HG03108 (cell line): ENCODE results near the gene JUN.
A peak's percentile ranks its signal among the peaks of the same experiment; 100 is the strongest.
"Not testable (repeated sequence)": the region's sequence is repeated elsewhere in the genome, so short reads cannot be mapped to it uniquely, and the experiment has no call there.

Experiments used
- ATAC-seq: cut with Tn5 transposase; IDR thresholded peaks from one replicate; pipeline ENCODE4 v1.9.1; 2021; ENCODE audit warnings: moderate library complexity; ENCODE audit not compliant: unreplicated experiment

Gene JUN

DNA sequence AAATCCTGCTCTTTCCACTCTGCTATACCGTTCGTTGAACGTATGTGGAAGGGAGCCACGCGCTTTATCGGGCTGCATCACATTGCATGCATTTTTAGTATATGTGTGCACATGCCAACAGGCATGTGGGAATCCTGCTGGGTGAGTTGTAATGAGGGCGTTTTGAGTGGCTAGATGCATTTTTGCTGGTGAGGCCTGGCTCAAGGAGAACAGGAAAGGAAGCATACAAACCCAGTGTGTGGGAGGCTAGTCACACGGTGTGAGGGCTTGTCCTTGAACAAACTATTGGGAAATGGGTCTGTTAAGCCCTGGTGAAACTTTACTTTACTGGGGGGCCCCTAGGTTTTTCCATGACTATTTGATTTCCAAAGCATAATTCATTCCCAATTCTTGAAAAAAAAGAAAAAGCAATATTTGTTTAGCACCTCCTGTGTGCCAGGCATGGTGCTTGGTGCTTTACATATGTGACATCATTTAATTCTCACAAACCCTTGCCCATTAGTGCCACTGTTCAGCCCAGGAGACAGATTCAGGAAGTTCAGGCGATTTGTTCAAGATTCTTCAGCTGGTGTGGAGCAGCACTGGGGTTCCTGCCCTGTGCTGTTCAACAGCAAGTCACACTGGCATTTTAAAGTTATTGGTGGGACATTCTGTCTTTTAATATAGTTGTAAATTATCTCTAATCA, 25.6 kb upstream of the JUN start:
- ATAC-seq, result no peak

DNA sequence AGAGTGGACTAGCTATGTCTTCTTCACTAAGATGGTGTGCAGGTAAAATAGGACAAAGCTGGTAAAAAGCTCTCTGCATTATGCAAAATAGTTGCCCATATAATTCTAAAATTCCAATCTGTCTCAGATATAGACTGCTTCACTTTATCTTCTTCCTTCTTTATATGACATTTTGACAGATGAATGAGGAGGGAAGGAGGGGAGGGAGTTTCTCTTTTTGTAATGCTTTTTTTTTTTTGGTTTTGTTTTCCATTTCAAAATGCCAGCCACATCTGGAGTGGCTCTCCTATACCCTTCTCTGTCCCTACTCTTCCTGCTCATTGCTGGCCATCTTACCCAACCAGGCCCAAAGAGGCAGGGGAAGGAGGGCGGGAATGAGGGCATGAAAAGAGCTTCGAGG, 24.2 kb upstream of the JUN start:
- ATAC-seq, result no peak

DNA sequence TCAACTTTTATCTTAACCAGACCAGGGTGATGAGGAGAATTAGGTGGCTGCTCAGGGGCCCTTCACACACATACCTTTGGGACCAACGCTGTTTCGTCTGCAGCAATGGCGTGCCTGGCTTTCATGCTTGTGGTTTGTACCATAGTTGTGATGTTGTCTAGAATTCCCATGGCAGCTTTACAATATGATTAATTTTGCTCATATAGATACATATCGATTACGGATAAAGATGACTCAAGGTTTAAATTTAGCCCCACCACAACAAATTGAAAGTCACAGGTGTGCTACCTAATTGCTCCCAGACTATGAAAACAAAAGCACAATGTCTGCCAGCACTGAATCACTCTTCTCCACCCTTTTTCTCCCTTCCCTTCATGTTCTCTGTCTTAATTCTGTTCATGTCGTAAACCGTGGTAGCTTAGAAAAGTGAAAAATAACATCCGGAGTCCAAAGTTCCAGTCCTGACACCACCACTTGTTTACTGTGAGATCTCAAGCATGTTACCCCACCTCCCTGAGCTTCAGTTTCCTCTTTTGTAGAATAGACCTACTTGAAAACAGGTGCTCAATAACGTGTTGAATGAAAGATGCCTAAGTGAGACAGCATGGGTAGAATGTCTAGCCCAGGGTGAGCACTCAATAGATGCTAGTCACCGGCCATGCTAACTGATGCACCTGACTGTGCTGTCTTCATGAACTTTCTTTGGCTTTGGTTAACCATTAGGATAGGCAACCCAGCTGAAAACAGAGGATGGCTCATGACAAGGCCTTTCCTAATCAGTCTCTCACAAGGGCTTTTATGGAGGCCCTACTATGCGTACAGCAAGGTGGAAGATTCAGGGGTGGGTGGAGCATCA, 22.1 kb upstream of the JUN start:
- ATAC-seq, result peak; percentile 71

DNA sequence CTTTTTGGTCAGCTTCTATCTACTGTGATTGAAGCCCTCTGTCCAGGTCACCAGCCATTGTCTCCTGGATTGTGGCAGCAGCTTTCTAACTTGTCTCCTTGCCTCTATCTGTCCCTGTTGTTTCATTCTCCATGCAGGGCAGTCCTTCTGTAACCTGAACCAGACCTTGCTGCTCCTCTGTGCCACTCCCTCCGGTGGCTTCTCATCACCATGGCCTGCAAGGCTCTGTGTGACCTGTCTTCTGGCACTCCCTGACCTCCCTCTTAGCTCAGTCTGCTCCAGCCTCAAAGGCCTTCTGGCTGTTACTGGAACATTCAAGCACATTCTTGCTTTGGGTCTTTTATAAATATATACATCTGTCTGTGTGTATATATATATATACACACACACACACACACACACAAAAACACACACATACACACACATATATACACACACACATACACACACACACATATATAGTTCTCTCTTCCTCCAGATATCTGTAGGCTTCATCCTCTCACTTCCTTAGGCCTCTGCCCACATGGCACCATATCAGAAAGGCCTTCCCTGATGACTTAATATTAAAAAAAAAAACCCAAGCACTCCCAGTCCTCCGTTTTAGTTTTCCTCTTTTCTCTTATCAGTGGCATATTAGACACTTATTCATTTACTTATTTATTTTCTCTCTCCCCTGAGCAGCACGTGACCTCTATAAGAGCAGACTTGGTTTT, 21.2 kb upstream of the JUN start:
- no peak for ATAC-seq

DNA sequence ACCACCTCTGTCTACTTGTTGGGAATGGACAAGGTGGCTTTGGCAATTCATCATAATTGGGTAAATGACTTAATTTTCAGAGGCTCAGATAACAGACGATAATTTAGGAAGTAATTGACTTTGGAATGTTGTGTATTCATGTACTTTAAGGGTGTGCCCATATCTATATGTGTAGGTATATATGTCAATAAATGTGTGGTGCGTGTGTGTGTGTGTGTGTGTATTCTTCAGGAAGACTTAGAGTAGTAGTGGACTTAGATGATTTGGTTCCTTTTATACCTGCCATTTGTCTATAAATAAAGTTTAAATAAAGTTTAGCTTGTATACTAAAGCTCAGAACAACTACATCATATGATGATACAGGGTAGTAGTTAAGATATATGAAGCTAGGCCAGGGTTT, 20.0 kb upstream of the JUN start:
- ATAC-seq, result no peak

DNA sequence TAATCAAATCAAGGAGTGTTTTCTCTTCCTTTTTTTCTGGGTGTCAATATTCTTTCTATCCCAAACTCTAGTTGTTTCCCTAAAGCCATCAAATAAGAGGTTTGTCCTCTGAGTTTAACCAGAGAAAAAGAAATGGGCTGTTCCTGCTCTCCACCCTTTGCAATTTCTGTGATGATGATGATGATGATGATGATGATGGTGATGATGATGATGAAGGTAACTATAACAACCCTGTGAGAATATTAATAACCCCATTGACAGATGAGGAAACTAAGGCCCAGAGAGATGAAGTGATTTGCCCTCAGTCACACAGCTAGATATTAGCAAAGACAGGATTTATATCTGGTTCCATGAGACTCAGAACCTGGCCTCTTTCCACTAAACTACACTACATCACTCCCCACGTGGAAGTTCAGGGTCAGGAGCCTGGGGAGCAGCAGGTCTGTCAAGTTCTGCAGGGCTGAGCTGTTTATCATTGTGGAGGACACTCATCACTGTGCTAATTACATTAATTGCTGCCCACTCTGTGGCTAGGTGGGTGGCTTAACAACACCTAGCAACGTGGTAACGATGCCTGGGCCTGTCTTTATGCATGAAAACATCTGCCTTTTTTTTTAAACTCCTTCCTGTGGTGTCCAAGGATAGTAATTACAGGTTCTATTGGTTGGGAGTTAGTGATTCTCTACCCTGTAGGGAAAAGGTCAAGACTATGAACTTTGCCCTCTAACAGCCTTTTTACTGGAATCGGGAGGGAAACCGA, 19.0 kb upstream of the JUN start:
- ATAC-seq, result no peak

DNA sequence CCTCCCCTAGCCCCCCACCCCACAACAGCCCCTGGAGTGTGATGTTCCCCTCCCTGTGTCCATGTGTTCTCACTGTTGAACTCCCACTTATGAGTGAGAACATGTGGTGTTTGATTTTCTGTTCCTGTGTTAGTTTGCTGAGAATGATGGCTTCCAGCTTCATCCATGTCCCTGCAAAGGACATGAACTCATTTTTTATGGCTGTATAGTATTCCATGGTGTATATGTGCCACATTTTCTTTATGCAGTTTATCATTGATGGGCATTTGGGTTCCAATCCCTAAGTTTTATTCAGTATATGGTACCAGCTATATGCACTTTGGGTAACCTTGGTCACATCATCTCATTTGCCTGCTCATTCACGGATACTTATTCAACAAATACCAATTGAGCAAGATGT, 17.4 kb upstream of the JUN start:
- ATAC-seq, result not testable (repeated sequence)

DNA sequence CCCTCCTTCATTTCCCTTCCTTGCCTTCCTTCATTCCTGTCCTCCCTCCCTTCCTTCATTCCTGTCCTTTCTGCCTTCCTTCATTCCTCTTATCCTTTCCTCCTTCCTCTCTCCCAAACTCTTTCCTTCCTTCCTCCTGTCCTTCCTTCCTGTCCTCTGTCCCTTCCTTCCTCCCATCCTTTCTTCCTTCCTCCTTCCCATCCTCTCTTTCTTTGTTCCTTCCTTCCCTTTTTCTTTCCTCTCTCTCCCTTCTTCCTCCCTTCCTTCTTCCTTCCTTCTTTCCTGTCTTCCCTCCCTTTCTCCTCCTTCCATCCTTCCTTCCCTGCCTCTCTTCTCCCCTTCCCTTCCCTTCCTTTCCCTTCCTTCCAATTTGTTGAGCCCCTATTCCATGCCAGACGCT, 15.8 kb upstream of the JUN start:
- no peak for ATAC-seq

DNA sequence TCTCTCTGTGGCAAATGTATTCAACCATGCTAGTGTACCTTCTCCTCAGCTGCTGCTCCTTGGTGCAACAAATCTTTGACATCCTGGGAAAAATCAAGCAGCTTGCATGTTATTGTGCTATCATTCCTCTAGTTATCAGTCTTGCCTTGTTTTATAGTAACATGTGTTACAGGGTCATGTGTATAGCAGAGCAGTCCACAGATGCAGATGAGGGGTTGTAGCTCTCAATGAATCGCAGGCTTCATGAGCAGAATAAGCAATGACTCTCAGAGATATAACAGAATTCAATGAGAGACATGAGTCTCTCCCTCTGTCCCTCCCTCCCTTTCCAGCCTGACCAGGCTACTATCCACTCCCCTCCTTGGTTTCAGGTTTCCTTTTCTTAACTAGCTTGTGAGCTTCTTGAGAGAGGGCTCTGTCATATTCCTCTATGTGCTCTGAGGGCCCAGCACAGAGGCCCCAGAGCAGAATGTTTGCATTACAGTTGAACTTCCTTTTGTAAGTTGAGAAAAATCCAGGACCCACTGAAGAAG, 15.1 kb upstream of the JUN start:
- no peak for ATAC-seq

DNA sequence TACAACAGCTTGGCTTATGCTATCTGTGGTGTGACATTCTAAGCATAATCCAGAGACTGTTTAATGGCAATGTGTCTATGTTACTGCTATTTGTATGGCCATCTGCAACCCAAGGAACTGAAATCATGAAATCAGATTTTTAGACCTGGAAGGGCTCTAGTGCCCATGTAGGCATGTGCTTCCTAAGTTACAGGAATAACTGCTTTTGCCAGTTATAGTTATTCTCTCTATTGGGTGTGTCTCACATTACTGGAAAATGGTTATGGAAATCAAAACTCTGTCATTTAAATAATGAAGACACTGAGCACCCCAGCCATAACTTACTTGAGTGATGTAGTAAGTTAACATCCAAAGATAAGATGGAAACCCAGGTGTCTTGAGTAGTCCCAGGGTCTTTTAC, 12.6 kb upstream of the JUN start:
- no peak for ATAC-seq

DNA sequence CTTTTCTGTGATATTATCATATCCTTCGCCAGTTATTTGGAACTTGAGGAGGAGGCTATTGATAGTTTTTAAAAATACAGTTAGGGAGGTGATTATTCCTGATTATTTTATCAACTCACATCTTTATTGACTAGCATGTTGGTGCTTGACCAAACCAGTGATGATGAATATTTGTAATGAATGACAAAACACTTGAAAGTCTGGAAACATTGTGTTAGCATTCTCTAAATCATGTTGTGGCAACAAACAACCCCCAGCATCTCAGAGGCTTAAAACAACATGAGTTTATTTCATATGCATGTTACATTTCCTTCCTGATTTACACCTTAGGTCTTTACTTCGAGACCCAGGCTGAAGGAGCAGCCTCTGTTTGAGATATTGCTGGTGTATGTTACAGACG, 10.7 kb upstream of the JUN start:
- ATAC-seq, result no peak

DNA sequence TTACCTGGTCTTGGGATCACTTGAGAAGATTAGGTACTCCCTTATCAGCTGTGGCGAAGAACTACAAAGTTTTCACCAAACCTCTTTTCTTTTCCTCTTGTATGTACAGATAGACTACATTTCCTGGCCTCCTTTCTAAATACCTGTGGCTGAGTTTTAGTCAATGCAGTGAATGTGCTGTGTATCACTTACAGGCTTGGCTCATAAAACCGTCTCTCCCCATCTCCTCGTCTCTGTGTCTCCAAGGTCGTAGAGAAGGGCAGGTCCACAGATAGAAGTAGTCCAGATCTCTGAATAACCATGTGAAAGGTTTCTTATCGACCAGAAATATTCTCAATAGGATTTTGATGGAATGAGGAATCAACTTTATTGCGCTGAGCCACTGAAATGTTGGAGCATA, 9.0 kb upstream of the JUN start:
- no peak for ATAC-seq

DNA sequence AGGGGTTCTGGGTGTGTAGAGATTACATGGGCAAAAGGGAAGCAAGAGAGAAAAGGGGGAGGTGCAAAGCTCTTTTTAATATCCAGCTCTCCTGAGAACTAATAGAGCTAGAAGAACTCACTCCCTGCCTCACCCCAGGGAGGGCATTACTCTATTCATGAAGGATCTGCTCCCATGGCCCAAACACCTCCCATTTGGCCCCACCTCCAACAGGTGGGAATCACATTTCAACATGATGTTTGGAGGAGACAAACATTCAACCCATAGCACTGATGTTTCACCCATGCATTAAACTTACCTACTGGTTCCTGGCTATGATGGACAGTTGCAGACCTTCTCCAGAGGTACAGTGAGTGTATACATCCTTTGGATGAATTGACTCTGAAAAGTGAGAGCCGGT, 7.3 kb upstream of the JUN start:
- ATAC-seq, result no peak

DNA sequence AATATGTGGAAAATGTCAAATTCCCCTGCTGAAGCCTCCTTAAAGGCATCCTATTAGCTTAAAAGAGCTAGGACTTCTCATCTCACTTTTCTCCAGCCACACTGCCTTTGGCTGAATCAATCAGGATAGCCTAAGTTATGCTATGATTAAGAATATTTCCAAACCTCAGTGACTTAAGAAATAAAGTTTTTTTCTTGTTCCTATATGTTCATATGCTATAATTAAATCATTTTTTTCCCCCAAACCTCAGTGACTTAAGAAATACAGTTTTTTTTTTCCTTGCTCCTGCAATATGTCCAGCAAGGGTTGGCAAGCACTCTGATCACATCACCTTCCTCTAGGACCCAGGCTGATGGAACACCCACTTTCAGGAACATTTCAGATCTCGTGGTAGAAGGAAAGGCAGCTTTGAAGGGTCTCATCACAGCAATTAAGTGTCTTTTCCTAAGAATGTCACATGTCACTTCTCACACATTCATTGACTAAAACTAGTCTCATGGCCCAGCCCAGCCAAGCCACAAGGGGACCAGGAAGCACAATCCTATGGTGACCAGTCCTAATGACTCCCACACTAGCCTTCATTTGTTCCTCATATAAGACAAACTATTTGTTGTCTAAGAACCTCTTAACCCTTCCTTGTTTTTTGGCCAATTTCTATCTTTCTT, 6.3 kb upstream of the JUN start:
- ATAC-seq, result no peak

DNA sequence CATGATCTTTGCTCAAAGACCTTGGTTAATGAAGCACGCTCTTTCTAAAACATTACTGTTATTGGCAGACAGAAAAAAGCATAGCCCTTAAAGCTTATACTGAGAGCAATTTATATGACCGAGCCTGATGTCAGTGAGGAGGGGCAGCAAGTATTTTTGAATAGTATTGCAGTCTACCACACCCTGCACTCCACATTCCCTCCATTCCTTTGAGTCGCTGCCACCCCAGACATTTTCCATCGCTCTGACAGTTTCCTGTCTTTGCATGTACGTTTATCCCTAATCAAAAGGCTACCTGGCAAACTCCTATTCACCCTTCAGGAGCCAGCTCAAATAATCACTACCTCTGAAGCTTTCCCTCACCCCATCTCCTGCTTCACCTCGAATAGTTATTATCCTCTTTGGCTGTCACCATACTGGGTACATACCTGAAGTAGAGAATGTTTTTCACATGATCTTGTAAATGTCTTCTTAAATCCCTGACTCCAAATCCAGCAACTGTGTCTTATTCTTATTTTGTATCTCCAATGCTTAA, 5.5 kb upstream of the JUN start:
- no peak for ATAC-seq

DNA sequence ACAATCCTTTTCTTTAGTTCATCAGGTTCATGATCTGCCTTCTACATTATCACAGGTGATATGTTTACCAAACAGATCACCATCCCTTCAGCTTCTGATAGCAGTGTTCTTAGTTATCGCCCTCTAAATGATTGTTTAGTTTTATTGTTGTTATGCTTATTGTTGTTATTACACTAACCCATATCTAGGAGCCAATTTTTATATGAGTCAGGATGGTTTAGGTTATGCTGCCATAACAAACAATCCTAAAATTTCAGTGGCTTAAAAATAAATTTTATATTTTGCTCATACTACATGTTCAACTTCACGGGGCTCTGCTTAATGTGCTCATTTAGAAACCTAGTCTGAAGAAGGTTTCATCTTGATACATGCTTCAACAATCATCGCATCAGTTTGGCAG, 4.4 kb upstream of the JUN start:
- ATAC-seq, result no peak

DNA sequence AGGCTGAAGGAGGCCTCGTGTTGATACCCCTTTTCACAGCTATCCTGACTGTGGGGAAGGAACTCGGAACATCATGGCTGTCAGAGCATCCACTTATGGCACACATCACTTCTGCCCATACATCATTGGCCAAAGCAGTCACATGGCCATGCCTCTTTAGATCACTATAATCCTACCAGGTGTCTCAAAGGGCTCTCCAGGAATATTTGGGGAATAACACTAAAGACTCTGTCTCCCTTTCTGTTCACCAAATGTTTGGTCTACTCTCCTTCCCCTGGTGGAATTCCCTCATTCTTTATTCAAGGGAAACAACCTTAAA, 3.0 kb upstream of the JUN start:
- no peak for ATAC-seq

DNA sequence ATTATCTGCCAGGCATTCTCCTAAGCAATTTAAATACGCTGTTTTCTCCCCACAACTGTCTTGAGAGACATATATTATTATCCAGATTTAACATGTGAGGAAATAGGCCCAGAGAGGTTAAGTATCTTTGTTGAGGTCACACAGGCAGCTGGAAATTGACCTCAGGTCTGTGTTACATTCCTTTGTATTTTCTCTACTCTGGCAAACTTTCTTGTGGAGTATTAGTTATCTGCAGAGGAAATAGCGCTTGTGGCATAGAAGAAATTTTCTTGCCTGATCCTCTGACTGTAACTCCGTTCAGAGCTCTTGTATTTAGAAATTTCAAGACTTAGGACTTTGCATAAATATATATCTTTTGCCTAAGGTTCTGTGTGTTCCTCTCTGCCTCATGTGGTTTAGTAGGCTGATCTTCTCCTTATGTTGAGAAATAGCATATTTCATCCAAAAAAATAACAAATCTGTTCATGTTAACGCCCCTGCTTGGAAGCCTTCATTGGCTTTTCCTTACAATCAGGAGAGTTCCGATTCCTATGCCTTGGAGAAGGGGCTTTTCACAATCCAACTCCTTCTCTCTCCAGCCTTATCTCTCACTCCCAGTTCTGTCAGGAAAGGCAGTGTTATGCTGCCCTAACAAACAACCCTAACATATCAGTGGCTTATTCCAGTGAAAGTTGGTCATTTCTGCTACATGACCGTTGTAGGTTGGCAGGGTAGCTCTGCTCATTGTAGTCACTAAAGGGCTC, 2.5 kb upstream of the JUN start:
- ATAC-seq, result no peak

DNA sequence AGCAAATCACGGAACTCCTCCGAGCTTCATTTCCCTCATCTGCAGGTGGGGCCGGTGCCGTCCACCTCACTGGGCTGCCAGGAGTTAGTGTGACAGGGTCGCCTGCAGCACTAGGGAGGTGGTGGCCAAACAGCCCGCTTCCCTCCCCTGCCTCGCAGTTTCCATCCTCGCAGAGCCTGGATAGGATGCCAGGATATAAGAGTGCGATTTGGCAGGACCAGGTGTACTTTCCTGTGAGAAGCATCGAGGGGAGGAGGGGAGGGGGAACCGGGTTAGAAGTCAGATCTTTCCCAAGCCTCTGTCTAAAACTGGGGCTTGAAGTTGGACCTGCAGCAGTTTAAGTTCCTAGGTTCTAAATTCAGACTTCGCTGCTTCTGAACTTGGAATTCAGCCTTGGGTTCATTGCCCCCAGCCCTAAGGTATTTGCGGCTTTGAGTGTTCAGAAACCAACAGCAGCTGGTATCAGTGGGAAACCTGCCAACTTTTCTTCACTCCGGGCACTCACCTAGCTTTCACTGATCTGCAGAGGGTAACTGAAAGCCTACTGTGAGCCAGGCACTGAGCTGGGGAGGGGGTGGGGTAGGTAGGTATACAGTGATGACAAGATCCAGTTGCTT, 1.7 kb upstream of the JUN start:
- no peak for ATAC-seq
